Bronchial epithelial cell (primary cell): Measurements from ENCODE around the gene LCE3E. TPM values are rescaled to one million over a fixed set of nuclear protein-coding genes. Genes with fewer than 3 reads are reported as not detected.

ENCODE experiments used
- DNase-seq: peaks from one replicate; pipeline ENCODE4 v3.0.0-alpha.2; 2010; ENCODE audit warnings: low read depth
- FAIRE-seq: peaks from 2 replicates; lab custom pipeline; 2011; peaks lifted over from hg19 to GRCh38; lab: Jason Lieb, UNC
- H3K27me3 ChIP-seq: 2 replicates; pipeline ENCODE4 v1.5.1; 2011; ENCODE audit warnings: low read length; ENCODE audit not compliant: control insufficient read depth, insufficient read depth
- H3K36me3 ChIP-seq: 2 replicates; pipeline ENCODE4 v1.5.1; 2011; ENCODE audit warnings: low read length; ENCODE audit not compliant: control insufficient read depth, insufficient read depth
- H3K4me3 ChIP-seq: 2 replicates; pipeline ENCODE4 v1.5.1; 2011; ENCODE audit warnings: mild to moderate bottlenecking, low read depth, low read length, control low read depth
- total RNA-seq: library from RNA; depleted of rRNA; stranded (reverse); fragments of >200 nt; gene quantifications from 2 replicates; pipeline ENCODE4 v1.2.1, GENCODE V29; 2014
- TF ChIP-seq, protein P1 (sequence below): IDR thresholded peaks from 2 replicates; pipeline ENCODE4 v1.5.1; 2011; ENCODE audit warnings: mild to moderate bottlenecking, moderate library complexity, low read length, control low read depth, inconsistent platforms; ENCODE audit not compliant: insufficient read depth, severe bottlenecking

Gene LCE3E, protein sequence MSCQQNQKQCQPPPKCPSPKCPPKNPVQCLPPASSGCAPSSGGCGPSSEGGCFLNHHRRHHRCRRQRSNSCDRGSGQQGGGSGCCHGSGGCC
- total RNA-seq = not detected in 2 replicates

GRCh38 chr1:152566681-152567080 lies at the start of gene LCE3E:
LCE3E (minus strand) TSS chr1:152566780; CDS start chr1:152566208, 572 bp downstream.
- DNase-seq (peak; percentile 99), FAIRE-seq (peak; percentile 96)
- TF ChIP-seq, protein P1, sequence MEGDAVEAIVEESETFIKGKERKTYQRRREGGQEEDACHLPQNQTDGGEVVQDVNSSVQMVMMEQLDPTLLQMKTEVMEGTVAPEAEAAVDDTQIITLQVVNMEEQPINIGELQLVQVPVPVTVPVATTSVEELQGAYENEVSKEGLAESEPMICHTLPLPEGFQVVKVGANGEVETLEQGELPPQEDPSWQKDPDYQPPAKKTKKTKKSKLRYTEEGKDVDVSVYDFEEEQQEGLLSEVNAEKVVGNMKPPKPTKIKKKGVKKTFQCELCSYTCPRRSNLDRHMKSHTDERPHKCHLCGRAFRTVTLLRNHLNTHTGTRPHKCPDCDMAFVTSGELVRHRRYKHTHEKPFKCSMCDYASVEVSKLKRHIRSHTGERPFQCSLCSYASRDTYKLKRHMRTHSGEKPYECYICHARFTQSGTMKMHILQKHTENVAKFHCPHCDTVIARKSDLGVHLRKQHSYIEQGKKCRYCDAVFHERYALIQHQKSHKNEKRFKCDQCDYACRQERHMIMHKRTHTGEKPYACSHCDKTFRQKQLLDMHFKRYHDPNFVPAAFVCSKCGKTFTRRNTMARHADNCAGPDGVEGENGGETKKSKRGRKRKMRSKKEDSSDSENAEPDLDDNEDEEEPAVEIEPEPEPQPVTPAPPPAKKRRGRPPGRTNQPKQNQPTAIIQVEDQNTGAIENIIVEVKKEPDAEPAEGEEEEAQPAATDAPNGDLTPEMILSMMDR = no peak
- Histone ChIP-seq H3K36me3 (no peaks in the 10 kb centered on the region), H3K27me3 (no peaks in the 10 kb centered on the region), H3K4me3 (no peak within 1 kb of the TSS)

DNA sequence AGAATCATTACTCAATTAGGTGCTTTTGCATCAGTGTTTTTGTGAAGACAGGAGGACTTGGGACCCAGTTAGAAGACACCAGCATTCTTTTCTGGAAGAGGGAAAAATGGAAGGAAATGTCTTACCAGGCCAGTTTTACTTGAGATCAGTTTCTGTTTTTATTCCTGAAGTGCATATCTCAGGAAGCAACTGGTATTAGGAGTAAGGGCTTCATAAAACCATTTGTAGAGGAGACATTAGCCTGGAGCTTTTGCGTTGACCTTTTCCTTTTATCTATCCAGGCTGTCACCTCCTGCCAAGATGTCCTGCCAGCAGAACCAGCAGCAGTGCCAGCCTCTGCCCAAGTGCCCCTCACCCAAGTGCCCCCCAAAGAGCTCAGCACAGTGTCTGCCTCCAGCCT lies 46.9 kb upstream of the LCE3E start, which contains the start of gene LCE3B:
Gene LCE3B (plus strand): TSS at position 301 of the 400 bp plus-strand sequence. CDS start 0 bp downstream, at position 301.
- DNase-seq (no peak), FAIRE-seq (no peak)
- TF ChIP-seq, protein P1 = no peak
- no peaks in the 10 kb centered on the region for H3K36me3 ChIP-seq
- H3K27me3 ChIP-seq = no peaks in the 10 kb centered on the region
- no peak within 1 kb of the TSS for H3K4me3 ChIP-seq

DNA sequence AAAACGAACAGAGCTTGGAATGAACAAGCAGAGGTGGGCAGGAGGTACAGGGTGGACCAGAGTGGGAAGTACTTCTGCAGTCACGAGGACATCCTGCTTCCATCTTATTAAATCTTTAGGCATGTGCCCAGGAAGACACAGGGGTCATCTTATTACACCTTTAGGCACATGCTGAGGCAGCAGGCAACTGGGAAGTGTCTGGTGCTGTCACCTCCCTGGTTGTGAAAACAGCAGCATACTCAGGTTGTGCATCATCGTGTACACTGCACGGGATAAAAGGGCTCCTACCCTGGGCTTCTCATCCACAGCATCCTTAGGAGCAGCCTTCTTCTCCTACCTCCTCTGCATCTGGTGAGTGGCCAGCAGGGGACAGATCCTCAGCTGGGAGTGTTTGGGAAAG lies 33.4 kb upstream of the LCE3E start, which contains the start of gene LCE3C:
Gene LCE3C (plus strand): TSS at position 301 of the 400 bp plus-strand sequence. CDS start 498 bp downstream, outside the sequence.
- TF ChIP-seq, protein P1 = no peak
- no peaks in the 10 kb centered on the region for H3K36me3 ChIP-seq
- FAIRE-seq = no peak
- no peaks in the 10 kb centered on the region for H3K27me3 ChIP-seq
- no peak within 1 kb of the TSS for H3K4me3 ChIP-seq
- DNase-seq = no peak

DNA sequence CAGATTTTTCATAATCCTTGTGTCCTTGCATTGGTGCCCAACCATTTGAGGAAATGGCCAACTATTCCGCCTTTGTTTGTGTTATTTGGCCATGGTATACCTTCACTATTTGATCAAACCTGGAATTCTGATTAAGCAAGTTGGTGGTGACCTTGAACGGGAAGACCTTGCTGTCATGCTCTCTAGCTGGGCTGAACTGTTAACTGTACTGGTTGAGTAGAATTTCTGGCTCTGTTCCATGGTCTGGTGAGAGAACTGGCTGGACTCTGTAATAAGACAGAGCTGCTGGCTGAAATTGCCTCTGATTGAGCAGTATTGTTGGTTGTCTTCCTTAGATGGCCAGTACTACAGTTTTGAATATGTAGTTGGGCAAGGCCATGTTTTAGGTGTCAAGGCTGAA lies 30.4 kb upstream of the LCE3E start:
- no peaks in the 10 kb centered on the region for H3K27me3 ChIP-seq
- H3K4me3 ChIP-seq = no peak overlapping the region
- FAIRE-seq (no peak), DNase-seq (no peak)
- TF ChIP-seq, protein P1 = no peak
- H3K36me3 ChIP-seq = no peaks in the 10 kb centered on the region

GRCh38 chr1:152585586-152585985 lies 19.0 kb upstream of the LCE3E start:
- no peak overlapping the region for H3K4me3 ChIP-seq
- H3K27me3 ChIP-seq = no peaks in the 10 kb centered on the region
- FAIRE-seq (no peak), DNase-seq (no peak)
- TF ChIP-seq, protein P1 = no peak
- no peaks in the 10 kb centered on the region for H3K36me3 ChIP-seq

DNA sequence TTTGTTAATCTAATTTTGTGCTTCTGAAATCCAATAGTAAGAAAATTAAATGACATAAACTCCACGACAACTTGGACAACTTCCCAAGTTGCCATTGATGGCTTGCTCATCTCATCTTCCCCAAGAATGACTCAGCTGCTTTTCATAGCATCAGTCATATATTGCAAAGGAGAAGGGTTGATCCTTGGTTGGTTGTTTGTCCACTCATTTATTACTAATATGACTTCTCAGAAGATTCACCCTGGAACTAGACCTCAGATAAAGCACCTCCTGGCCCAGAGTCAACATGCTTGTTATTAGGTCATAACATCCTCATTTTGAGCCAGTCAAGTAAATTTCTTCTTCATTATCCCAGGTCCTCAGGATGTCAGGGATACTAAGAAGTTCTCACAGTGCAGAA lies 16.1 kb upstream of the LCE3E start:
- DNase-seq (peak; percentile 88), FAIRE-seq (peak; percentile 13)
- H3K36me3 ChIP-seq = no peaks in the 10 kb centered on the region
- TF ChIP-seq, protein P1 = no peak
- H3K4me3 ChIP-seq = no peak overlapping the region
- H3K27me3 ChIP-seq = no peaks in the 10 kb centered on the region
